NCI-H748 (cell line): ENCODE results near the gene GALNT17.
"Not testable (repeated sequence)": the region's sequence is repeated elsewhere in the genome, so short reads cannot be mapped to it uniquely, and the experiment has no call there.

Source experiments
- DNase-seq: peaks from one replicate; lab custom pipeline; 2025; ENCODE audit not compliant: unreplicated experiment; lab: John Stamatoyannopoulos, UW

The GALNT17 gene

DNA sequence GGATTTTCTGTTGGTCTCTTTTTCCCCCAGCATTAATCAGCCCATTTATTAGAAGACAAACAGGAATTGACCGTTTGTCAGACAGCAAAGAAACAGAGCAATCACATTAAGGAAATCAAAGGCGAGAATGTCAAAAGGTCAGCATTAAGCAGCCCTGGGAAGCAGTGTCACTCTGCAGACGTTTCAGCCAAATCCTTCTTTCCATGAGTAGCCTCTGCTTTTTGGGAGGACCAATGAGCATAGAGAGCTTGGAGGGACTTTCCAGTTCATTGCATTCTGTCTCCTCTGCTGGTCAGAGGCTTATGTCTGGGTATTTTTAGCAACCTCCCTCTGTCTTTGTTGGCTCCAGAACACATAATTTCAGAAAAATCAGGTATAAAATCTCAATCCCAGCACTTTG lies 481.4 kb downstream of the GALNT17 start:
- DNase-seq = no peak

GRCh38 chr7:71615017-71615416 lies 483.1 kb downstream of the GALNT17 start:
- no peak for DNase-seq

GRCh38 chr7:71616217-71616616 lies 484.3 kb downstream of the GALNT17 start:
- DNase-seq = no peak

GRCh38 chr7:71618278-71618677 lies 486.3 kb downstream of the GALNT17 start:
- no peak for DNase-seq

- no peak for DNase-seq
Measured at GRCh38 chr7:71625545-71625944, 493.6 kb downstream of the GALNT17 start.

GRCh38 chr7:71626206-71626605 lies 494.3 kb downstream of the GALNT17 start:
- DNase-seq = no peak

DNA sequence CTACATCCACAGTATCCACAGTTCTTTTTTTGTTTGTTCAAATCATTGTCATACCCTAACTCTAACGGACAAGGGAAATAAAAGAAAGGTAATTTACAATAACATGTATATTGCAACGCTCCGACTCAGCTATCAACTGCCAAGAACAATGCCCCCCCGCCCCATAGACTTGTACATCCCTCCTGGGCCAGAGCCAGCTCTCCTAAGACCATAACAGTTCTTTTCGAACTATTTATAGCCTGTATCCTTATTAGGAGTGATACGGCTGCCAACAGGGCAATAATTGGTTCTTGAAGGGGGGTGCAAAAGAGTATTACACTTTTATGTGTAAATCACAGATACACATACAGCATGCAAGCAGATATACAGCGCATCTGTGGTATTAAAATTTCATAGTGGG lies 495.7 kb downstream of the GALNT17 start:
- DNase-seq = no peak

- no peak for DNase-seq
Measured at GRCh38 chr7:71630516-71630915, 498.6 kb downstream of the GALNT17 start.

DNA sequence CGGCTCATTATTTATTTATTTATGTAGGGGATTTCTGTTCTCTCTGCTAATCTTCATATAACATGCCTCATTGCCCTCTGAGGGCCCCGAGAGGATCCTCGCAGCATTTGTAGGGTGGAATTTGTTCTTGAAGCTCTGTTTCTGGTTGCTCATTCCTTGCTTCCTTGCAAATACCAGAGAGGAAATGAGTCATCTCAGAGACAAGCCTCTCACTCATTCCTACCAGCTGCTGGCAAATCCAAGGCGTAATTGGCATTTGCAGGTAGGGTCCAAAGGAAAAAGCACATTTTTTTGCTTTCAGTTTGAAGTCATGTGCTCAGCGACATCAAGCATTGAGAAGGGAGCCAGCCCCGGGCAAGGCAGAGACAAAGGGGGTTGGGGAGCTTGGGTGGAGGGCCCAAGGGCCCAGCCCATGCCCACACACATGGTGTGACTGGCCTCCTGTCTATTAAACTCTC lies 501.6 kb downstream of the GALNT17 start:
- no peak for DNase-seq

- not testable (repeated sequence) for DNase-seq
Measured at GRCh38 chr7:71635849-71636248, 503.9 kb downstream of the GALNT17 start.

DNA sequence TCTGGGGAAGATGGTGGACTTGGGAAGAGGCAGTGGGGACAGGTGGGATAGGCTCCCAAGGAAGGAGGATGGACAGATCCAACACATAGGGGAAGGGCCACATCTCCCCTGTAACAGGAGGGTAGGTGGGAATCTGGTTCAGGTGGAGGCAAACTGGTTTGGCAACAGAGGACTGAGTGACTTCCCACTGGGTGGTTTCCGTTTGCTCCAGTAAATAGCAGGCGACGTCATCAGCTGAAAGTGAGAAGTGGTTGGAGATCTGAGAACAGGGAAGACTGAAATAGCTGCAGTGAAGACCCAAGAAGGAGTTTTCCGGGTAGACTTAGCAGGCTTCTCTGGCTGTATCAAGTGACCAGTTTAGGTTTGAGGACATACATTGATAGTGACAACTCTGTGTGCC lies 504.4 kb downstream of the GALNT17 start:
- no peak for DNase-seq

DNA sequence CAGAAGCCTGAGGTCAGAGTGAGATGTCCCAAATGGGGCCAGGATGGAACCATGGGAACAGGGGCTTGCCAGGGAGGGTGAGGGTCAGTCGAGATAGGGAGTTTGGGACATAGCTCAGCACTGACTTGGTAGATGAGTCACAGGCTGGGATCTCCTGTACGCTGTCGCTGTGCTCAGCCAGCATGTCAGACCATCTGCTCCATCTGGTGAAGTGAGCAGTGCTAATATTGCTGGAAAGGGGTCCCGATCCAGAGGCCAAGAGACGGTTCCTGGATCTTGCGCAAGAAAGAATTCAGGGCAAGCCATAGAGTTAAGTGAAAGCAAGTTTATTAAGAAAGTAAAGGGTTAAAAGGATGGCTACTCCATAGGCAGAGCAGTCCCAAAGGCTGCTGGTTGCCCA lies 505.6 kb downstream of the GALNT17 start:
- no peak for DNase-seq

- no peak for DNase-seq
Measured at GRCh38 chr7:71638108-71638507, 506.2 kb downstream of the GALNT17 start.

- DNase-seq = no peak
Measured at GRCh38 chr7:71639382-71640085, 507.6 kb downstream of the GALNT17 start.

GRCh38 chr7:71643031-71643430 lies 511.1 kb downstream of the GALNT17 start:
- DNase-seq = not testable (repeated sequence)

DNA sequence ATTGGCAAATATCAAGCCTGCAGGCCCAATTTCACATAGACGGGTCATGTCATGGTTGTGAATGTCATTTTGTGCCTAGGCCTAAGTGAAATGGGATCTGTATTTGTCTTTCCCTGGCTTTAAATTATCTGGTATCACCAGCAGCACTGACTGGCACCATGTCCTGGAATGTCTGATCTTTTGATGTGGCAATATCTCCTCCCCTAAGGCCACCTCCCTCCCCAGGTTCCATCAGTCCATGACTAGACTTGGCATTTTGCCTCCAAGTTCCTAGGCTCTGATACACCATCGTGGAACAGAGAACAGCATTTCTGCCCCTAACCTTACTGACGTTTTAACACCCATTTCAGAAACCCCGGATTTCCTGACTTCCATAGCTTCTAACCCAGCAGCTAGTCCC lies 513.9 kb downstream of the GALNT17 start:
- no peak for DNase-seq

DNA sequence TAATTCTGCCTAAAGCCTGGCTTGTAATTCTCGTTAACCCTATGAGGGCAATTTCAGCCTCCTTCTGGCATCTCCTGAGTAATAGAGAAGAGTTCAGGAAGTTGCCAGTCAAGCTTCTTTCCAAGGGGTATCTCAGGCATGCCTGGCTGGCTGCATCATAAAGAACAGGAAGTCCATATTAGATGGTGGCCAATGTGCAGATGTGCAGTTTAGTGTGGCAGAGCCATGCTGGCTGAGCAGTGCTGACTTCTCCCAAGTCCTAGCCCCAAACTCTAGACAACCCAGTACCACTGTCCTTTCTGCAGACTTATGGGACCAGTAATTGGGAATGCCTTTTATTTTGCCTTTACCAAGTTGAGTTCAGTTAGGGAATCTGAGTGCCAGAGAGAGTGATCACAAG lies 517.9 kb downstream of the GALNT17 start:
- DNase-seq = no peak

GRCh38 chr7:71650653-71651337 lies 518.9 kb downstream of the GALNT17 start:
- no peak for DNase-seq

- DNase-seq = no peak
Measured at GRCh38 chr7:71652510-71652909, 520.6 kb downstream of the GALNT17 start.

GRCh38 chr7:71657386-71657785 lies 525.4 kb downstream of the GALNT17 start:
- DNase-seq = no peak

DNA sequence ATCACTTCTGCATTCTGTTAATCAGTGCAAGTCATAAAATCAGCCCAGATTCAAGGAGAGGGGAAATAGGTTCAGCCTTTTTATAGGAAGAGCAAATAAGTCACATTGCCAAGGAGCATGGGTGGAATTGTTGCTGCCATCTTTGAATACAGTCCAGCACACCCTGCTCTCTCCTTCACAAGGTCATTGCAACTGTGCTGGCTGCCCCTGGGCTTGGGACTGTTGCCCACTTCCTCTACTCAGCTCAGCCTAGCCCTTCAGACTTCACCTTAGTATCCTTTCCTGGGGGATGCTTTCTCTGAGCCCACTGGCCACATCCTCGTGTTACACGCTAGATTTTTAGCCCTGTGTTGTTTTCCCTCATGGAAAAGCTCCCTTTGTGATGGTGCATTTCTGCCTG lies 527.7 kb downstream of the GALNT17 start:
- DNase-seq = no peak

- DNase-seq = no peak
Measured at GRCh38 chr7:71661671-71662224, 529.8 kb downstream of the GALNT17 start.
